GM04504 (cell line): Measurements from ENCODE around the gene RAB25.

Experiments used
- DNase-seq: peaks from one replicate; pipeline ENCODE4 v3.0.0-alpha.2; 2012; ENCODE audit warnings: low read depth

RAB25 gene

DNA sequence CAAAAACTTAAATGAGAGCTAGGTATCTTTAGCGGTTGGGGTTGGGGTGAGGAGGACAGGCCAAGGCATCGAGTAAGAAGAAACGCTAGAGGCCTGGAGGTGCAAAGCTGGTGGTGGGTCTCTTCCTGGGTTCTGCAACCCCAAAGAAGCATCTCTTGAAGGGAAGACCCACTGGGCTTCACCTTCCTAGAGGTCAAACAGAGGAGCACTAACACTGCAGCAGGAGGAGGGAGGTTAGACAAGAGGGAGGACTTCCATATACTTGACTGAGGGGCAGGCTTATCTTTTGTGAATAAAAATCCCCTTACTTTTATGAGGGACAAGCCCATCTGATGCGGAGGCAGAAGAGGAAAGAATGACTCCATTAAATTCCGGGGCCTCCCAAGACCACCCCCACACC is 18.8 kb downstream of the RAB25 start:
- no peak for DNase-seq

- DNase-seq = no peak
These were observed 19.4 kb downstream of the RAB25 start for GRCh38 chr1:156080241-156080862.

GRCh38 chr1:156080863-156081179 is 19.9 kb downstream of the RAB25 start:
- no peak for DNase-seq

- DNase-seq = no peak
These were observed 20.4 kb downstream of the RAB25 start for GRCh38 chr1:156081180-156081916.

DNA sequence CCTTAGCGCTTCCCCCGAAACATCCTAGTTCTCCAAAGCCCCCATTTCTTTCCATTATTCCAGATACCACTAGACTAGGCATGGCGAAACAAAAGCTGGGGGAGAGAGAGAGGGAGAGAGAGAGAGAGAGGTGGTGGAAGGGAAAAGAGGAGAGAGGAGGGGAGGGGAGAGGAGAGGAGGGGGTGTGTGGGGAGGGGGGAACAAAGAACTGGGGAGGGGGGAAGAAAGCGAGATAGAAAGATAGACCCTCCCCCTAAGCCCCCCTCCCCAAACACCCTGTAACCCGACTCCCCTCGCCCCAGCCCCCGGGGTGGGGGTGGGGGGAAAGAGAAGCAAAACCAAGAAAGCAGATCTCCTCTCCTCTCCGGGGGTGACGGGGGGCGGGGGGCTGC is 21.0 kb downstream of the RAB25 start:
- no peak for DNase-seq

DNA sequence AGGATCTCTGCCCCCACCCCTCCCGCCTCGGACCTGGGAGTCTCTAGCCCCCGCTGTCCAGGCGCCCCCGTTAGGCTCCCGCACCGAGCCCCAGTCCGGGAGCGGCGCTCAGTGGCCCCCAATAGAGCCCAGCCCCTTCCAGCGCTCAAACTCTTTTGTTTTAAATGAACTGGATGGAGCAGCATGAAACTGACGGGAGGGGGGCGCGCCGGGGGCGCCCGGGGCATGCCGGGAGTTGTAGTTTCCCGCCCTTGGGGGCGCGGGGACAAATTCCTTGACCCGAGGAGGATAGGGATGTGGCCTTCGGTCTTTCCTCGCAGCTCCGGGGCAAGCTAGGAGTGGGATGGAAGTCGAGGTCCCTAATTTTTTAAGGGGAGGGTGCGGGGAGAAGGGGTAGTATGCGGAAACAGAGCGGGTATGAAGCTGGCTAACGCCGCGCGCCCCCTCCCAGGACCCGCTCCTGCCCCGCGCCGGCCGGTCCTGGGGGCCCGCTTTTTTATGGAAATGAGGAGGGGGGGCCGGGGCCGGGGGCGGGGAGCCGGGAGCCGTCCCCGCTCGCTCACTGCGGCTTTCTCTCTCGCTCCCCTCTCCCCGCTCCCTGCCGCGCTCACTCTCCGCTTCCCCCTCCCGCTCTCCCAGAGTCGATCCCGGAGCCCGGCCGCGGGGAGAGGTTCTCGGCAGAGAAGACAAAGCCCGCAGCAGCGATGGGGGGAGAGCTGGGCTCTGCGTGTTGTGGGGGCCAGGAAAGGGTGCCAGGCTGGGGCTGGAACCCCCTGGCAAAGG is 21.5 kb downstream of the RAB25 start, which contains the start of gene MEX3A:
Gene MEX3A, minus strand, starts transcription at position 157 of the 783 bp plus-strand sequence. CDS start 467 bp downstream, outside the sequence.
- DNase-seq = no peak

DNA sequence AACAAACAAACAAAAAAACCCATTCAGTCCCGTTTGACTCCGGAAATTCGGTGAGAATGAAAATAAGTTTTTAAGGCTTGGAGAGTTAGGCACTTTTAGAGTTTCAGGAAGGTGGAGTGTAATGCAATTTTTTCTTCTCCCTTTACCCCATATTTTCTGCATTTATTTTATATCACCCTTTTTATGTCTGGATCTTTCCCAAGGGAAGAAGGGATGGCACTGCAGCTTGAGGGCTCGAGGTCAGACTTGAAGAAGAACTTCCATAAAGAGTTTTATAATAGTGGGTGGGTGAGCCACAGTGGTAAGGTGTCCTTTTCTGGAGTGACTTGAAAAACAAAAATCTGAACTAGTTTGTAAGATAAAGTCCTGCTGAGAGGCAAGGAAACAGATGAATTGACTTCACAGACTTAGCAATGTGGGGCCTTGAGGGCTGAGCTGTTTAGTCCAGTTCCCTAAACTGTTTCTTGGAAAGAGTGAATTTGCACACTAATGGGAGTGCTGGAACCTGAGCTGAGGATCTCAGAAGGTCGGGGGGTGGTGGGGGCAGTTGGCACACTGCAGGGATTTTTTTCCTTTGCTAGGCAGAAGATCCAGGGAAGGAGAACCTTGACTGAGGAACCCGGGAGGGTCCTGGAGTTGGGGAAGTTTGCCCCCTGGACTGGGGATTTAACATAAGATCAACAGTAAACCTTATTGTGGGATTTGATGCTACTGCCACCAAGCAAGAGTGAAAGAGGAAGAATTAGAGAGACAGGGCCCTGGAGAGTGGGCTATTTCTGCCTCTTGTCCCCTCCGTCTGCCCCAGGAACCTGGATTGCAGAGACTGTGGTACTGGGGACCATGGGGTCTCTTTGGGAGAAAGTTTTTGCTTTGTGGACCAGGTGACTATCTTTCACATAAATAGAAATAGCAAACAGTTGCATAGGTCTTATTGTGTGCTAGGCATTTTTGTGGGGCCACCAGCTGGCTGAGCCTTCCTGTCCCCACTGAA is 23.1 kb downstream of the RAB25 start:
- no peak for DNase-seq

GRCh38 chr1:156086256-156086662 is 25.3 kb downstream of the RAB25 start:
- DNase-seq = no peak

- DNase-seq = no peak
These were observed 28.7 kb downstream of the RAB25 start for GRCh38 chr1:156089704-156090103.

DNA sequence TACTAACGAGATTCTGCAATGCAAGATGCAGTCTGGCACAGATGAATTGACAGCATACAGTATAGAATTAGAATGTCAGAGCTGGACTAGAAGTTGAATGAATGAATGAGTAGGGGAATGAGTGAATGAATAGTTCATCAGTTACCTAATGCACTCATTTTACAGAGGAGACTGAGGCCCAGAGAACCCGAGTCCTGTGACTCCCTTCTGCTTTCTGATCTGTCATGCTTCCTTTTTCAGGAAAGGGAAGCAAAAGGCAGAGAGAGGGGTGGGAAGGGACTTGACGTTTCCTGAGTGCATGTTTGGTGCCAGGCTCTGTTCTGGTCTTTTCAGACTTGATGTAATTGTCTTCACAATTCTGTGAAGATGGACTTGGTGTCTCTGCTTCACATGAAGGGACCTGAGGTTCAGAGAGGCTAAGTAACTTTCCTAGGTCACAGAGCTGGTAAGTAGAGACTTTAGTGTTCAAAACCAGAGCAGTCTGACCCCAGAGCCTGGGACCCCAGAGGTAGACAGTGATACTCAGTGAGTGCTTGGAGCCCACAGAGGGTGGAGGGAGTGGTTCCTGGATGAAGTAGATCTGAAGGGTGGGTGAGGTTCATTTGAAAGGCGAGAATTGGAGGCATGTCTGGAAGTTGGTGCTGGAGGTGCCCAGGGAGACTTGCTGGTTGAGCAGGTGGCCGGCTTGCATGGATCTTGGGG is 29.3 kb downstream of the RAB25 start:
- DNase-seq = no peak

DNA sequence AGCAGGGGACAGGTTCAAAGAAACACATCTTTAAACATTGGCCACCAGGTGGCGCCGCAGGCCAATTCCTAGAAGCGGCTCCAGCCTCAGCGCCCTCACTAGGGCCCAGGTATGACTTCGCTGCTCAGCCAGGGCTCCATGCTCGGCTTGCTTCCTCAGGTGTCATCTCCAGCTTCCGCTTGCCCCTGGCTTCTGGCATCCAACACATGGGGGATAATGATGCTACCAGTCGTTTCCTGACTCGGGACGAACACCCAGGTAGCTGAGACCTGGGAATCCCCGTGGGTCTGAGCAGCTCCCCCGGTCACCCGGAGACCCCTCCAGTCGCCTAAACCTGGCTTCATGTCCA is 29.9 kb downstream of the RAB25 start:
- DNase-seq = peak; percentile 52

GRCh38 chr1:156091610-156092009 is 30.6 kb downstream of the RAB25 start:
- DNase-seq = no peak

GRCh38 chr1:156095906-156096508 is 35.0 kb downstream of the RAB25 start:
- no peak for DNase-seq

- DNase-seq = peak; percentile 77
These were observed 35.9 kb downstream of the RAB25 start for GRCh38 chr1:156096640-156097391.

DNA sequence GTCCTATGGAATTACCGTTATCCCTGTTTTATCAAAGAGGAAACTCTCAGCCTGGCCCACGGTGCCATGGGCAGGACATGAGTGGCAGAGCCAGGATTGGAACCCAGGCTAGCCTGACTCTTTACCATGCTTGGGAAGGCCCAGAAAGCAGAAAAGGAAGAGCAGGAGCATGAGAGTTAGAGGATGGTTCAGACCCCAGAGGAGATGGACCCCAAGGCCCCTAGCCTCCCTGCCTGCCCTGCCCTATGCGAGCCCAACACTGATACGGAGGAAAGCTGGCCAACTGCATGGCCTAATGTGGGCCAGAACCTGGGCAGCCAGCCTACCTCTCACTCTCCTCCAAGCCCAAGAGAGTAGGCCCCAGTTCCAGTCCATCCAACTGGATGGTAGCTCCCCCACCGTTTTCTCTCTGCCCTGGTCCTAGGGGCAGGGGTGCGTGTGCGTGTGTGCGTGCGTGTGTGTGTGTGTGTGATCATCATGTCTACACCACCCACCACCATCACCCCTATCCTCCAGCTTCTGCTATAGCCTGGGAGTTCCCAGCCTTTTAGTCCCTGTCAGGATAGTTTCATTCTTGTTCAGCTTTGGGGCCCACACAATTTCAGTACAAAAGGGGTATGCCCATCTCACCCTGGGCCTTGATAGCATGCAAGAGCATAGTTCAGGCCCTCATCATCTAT is 36.7 kb downstream of the RAB25 start:
- DNase-seq = no peak

GRCh38 chr1:156098784-156099183 is 37.8 kb downstream of the RAB25 start:
- DNase-seq = no peak

DNA sequence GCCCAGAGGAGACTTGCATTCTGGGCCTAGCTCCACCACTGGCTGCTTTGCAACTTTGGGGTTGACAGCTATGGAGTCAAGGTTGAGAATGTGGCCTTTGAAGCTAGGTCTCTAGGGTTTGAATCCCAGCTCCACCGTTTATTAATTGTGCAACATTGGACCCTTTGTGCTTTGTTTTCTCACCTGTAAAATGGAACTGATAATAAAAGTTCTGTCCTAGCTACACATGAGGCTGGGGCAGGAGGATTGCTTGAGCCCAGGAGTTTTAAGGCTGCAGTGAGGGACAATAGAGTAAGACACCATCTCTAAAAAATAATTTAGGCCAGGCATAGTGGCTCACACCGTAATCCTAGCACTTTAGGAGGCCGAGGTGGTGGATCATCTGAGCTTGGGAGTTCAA is 38.3 kb downstream of the RAB25 start:
- no peak for DNase-seq

- DNase-seq = no peak
These were observed 39.4 kb downstream of the RAB25 start for GRCh38 chr1:156100205-156100995.

DNA sequence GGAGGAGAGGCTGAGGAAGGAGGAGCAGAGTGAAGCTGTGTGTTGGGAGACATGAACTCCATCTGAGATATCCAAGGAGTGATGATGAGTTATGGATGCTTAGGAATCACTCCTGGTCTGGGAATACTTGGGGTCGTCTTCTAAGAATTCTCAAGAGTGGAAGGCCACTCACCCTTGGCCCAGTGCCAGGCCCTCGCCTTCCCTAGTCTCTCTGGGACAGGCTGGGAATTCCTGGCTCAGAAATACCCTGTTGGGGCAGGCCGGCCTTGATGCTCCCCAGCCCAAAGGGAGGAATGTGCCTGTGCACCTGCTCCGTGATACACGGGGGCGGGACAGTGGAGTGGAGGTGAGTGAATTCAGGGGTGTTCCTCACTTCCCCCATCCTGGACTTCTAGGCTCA is 40.9 kb downstream of the RAB25 start:
- no peak for DNase-seq
